HG03159 (cell line): Measurements from ENCODE around the gene DUS1L.

Experiments
- ATAC-seq: cut with Tn5 transposase; IDR thresholded peaks from one replicate; pipeline ENCODE4 v1.9.1; 2021; ENCODE audit warnings: mild to moderate bottlenecking, moderate library complexity; ENCODE audit not compliant: unreplicated experiment

The DUS1L gene

GRCh38 chr17:82029391-82029790 is 36.2 kb downstream of the DUS1L start:
- ATAC-seq = no peak

GRCh38 chr17:82028966-82029365 is 36.6 kb downstream of the DUS1L start:
- no peak for ATAC-seq

GRCh38 chr17:82028246-82028645 is 37.4 kb downstream of the DUS1L start:
- no peak for ATAC-seq

GRCh38 chr17:82025401-82026107 is 40.0 kb downstream of the DUS1L start:
- ATAC-seq = no peak

- no peak for ATAC-seq
These were observed 40.7 kb downstream of the DUS1L start for GRCh38 chr17:82024859-82025258.

- ATAC-seq = peak; percentile 1
These were observed 42.0 kb downstream of the DUS1L start for GRCh38 chr17:82023447-82024241.

GRCh38 chr17:82022981-82023446 is 42.6 kb downstream of the DUS1L start, which contains the start of gene LRRC45:
TSS of gene LRRC45 (plus strand) at chr17:82023305. CDS start at chr17:82023644, 339 bp downstream.
- peak; percentile 84 for ATAC-seq

GRCh38 chr17:82022310-82022980 is 43.2 kb downstream of the DUS1L start, which contains the start of gene CENPX:
TSS of gene CENPX (minus strand) at chr17:82022878. CDS start at chr17:82022861, 17 bp downstream.
- no peak for ATAC-seq

- ATAC-seq = no peak
These were observed 43.7 kb downstream of the DUS1L start for GRCh38 chr17:82021900-82022309.

GRCh38 chr17:82021107-82021899 is 44.3 kb downstream of the DUS1L start:
- ATAC-seq = no peak

- ATAC-seq = no peak
These were observed 45.0 kb downstream of the DUS1L start for GRCh38 chr17:82020572-82021106.

- no peak for ATAC-seq
These were observed 45.7 kb downstream of the DUS1L start for GRCh38 chr17:82019690-82020571.

- no peak for ATAC-seq
These were observed 46.5 kb downstream of the DUS1L start for GRCh38 chr17:82018989-82019689.

GRCh38 chr17:82018152-82018988 is 47.2 kb downstream of the DUS1L start:
- no peak for ATAC-seq

- no peak for ATAC-seq
These were observed 47.9 kb downstream of the DUS1L start for GRCh38 chr17:82017612-82018151.

- ATAC-seq = no peak
These were observed 48.6 kb downstream of the DUS1L start for GRCh38 chr17:82016875-82017459.
